A375 (cell line): Measurements from ENCODE around the gene OTX2. TPM values are rescaled to one million over a fixed set of nuclear protein-coding genes. Genes with fewer than 3 reads are reported as not detected.

Source experiments
- small RNA-seq: library from RNA; depleted of rRNA; stranded (forward); fragments of <200 nt; gene quantifications from one replicate; pipeline ENCODE3, GENCODE V24; 2014
- total RNA-seq: library from RNA; depleted of rRNA; stranded (reverse); fragments of >200 nt; shearing (Covaris generic); gene quantifications from 2 replicates; pipeline ENCODE4 v1.2.3, GENCODE V29; 2014; rRNA removed

Gene OTX2
- total RNA-seq: not detected in 2 replicates

DNA sequence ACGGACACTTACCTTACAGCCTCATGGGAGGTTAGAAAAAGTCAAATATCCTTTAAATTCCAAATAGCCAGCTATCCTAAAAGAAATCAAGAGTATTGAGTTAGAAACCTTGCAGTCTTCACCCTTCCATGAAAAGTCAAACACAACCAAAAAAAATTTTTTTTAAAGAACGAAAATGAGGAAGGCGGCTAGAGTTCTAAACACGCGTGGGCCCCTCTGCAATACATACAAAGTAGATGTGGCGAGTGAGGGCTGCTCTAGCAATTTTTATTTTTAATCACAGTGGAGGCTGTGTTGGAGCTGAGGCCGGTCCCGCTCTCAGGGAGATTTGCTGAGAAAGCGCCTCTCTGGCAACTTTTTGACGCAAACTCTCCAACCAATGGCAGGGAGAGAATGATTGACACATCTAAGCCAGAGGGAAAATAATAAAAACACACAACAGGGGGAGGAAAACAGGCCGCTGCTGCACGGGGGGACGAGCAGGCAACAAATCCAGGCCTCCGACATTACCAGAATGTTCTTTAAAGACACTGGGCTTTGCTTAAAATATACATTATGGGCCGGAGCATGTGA is at the start of gene OTX2:
Gene OTX2, minus strand, starts transcription at position 333 of the 573 bp plus-strand sequence. CDS start 5,023 bp downstream, outside the sequence.

Small RNAs within 50 kb of the gene (small RNA-seq; reads per million reads assigned to genes)
- gene RN7SL461P: not detected
- not detected for gene RNU6-1204P

Other genes starting within 250 kb of the OTX2 start
- gene TMEM260, start 230.7 kb downstream of the OTX2 start, total RNA-seq: 4.7 and 5.0 TPM in 2 replicates